A549 (cell line): ENCODE data around the gene ACSL4. TPM values are rescaled to one million over a fixed set of nuclear protein-coding genes. Genes with fewer than 3 reads are reported as not detected.
"Not testable (repeated sequence)": the region's sequence is repeated elsewhere in the genome, so short reads cannot be mapped to it uniquely, and the experiment has no call there.

ENCODE experiments used
- ATAC-seq, 2 experiments: fragments of 200-7000 bp in 1 of 2; fragments of >200 bp in 1 of 2; cut with Nextera tagmentation in 1 of 2; cut with Tn5 transposase in 1 of 2; 3 replicates each; pipeline versions ENCODE4 v1.8.0 to v1.9.1; 2018 to 2020; ENCODE audit warnings: mild to moderate bottlenecking in 1 of 2, moderate library complexity in 1 of 2
- CTCF ChIA-PET: fragments of 300-600 bp; sonication (Branson Sonifier 250); formaldehyde crosslinking; extraction: SDS; loops from one replicate; lab custom pipeline; 2021; ENCODE audit warnings: antibody characterized with exemption, inconsistent platforms; lab: Yijun Ruan, JAX
- POLR2A ChIA-PET: fragments of 350-600 bp; formaldehyde crosslinking; extraction: SDS; loops from one replicate; lab custom pipeline; 2021; ENCODE audit warnings: antibody characterized with exemption, inconsistent platforms; lab: Yijun Ruan, JAX
- DNase-seq, 2 experiments: peaks; one replicate each; pipeline versions ENCODE4 v3.0.0 to v3.0.0-alpha.2; 2011 to 2016; ENCODE audit warnings: low read depth in 1 of 2, low spot score in 1 of 2
- FAIRE-seq: peaks from 2 replicates; lab custom pipeline; 2011; peaks lifted over from hg19 to GRCh38; lab: Jason Lieb, UNC
- H3K27ac ChIP-seq, 2 experiments: fragments of >200 bp; sonication (Bioruptor Twin); formaldehyde crosslinking; 3 replicates each; pipeline ENCODE4 v1.5.1; 2016 to 2017
- H3K4me1 ChIP-seq: fragments of >200 bp; sonication (Bioruptor Twin); formaldehyde crosslinking; 3 replicates; pipeline ENCODE4 v1.6.1; 2016
- H3K4me2 ChIP-seq: fragments of >200 bp; sonication (Bioruptor Twin); formaldehyde crosslinking; 3 replicates; pipeline ENCODE4 v1.6.1; 2016
- H3K4me3 ChIP-seq: fragments of >200 bp; sonication (Bioruptor Twin); formaldehyde crosslinking; 3 replicates; pipeline ENCODE4 v1.5.1; 2016
- H3K9me3 ChIP-seq: fragments of >200 bp; sonication (Bioruptor Twin); formaldehyde crosslinking; 3 replicates; pipeline ENCODE4 v1.6.1; 2016
- BHLHE40 ChIP-seq: IDR thresholded peaks from 2 replicates; pipeline ENCODE4 v1.6.1; 2012; ENCODE audit warnings: low read depth, low read length, inconsistent platforms
- CBX8 ChIP-seq: fragments of 200-600 bp; sonication (generic); IDR thresholded peaks from 2 replicates; pipeline ENCODE4 v1.6.1; 2016
- CEBPB ChIP-seq, 2 experiments: fragments of >200 bp in 1 of 2; sonication (Bioruptor Twin) in 1 of 2; formaldehyde crosslinking in 1 of 2; IDR thresholded peaks; 2 replicates each; pipeline ENCODE4 v1.6.1; 2012 to 2016
- CHD2 ChIP-seq: fragments of 150-350 bp; IDR thresholded peaks from 2 replicates; pipeline ENCODE4 v1.6.1; 2014; ENCODE audit warnings: low read length; ENCODE audit not compliant: partially characterized antibody
- EHMT2 ChIP-seq: fragments of 200-600 bp; sonication (generic); IDR thresholded peaks from 2 replicates; pipeline ENCODE4 v1.6.1; 2016; ENCODE audit warnings: antibody characterized with exemption, low read depth, mild to moderate bottlenecking, moderate library complexity
- HOXB5 ChIP-seq: fragments of 250-450 bp; sonication (Bioruptor Pico); IDR thresholded peaks from 2 replicates; pipeline ENCODE4 v1.5.0; 2020; ENCODE audit warnings: mild to moderate bottlenecking, moderate library complexity
- JUN ChIP-seq, 2 experiments: fragments of >200 bp; sonication (Bioruptor Twin); formaldehyde crosslinking; IDR thresholded peaks; 2 replicates in 1 of 2; 3 replicates in 1 of 2; pipeline ENCODE4 v1.6.1; 2016 to 2017
- MAZ ChIP-seq: fragments of 150-350 bp; IDR thresholded peaks from 2 replicates; pipeline ENCODE4 v1.6.1; 2014; ENCODE audit warnings: antibody characterized with exemption, low read depth, low read length, borderline replicate concordance
- PHF8 ChIP-seq: fragments of 200-600 bp; sonication (generic); IDR thresholded peaks from 2 replicates; pipeline ENCODE4 v1.6.1; 2016; ENCODE audit warnings: low read depth, mild to moderate bottlenecking, antibody characterized with exemption, moderate library complexity, borderline replicate concordance
- RAD21 ChIP-seq, 2 experiments: fragments of >200 bp in 1 of 2; sonication (Bioruptor Twin) in 1 of 2; formaldehyde crosslinking in 1 of 2; IDR thresholded peaks in 1 of 2; conservative IDR thresholded peaks in 1 of 2; 2 replicates in 1 of 2; 3 replicates in 1 of 2; pipeline ENCODE4 v1.6.1; 2012 to 2018; ENCODE audit warnings: inconsistent platforms in 1 of 2
- RARB ChIP-seq: fragments of 250-450 bp; sonication (Bioruptor Pico); IDR thresholded peaks from 2 replicates; pipeline ENCODE4 v1.8.0; 2021; ENCODE audit warnings: mild to moderate bottlenecking, moderate library complexity
- RNF2 ChIP-seq: fragments of 200-600 bp; sonication (generic); IDR thresholded peaks from 2 replicates; pipeline ENCODE4 v1.6.1; 2016; ENCODE audit warnings: low read depth, mild to moderate bottlenecking, antibody characterized with exemption, moderate library complexity, borderline replicate concordance
- SMC3 ChIP-seq: fragments of >200 bp; sonication (Bioruptor Twin); formaldehyde crosslinking; IDR thresholded peaks from 3 replicates; pipeline ENCODE4 v1.6.1; 2018; ENCODE audit warnings: inconsistent platforms
- TP53 ChIP-seq: fragments of 250-450 bp; sonication (Bioruptor Pico); IDR thresholded peaks from 2 replicates; pipeline ENCODE4 v1.5.0; 2021; ENCODE audit warnings: mild to moderate bottlenecking, moderate library complexity
- ZC3H11A ChIP-seq: fragments of 450-650 bp; IDR thresholded peaks from 2 replicates; pipeline ENCODE4 v1.6.1; 2014; ENCODE audit warnings: antibody characterized with exemption, mild to moderate bottlenecking
- ZFP36 ChIP-seq: fragments of 450-650 bp; IDR thresholded peaks from 2 replicates; pipeline ENCODE4 v1.6.1; 2014; ENCODE audit warnings: borderline replicate concordance; ENCODE audit not compliant: partially characterized antibody
- ZNF302 ChIP-seq: fragments of 250-450 bp; sonication (Bioruptor Pico); IDR thresholded peaks from 2 replicates; pipeline ENCODE4 v1.9.0; 2021; ENCODE audit warnings: inconsistent platforms, mild to moderate bottlenecking, moderate library complexity
- WGBS: methylation state at CpG from one replicate; pipeline ENCODE4 v1.1.6; 2017; ENCODE audit errors: missing lambda C conversion rate; 5-methylcytosine and 5-hydroxymethylcytosine counted together
- polyA plus RNA-seq, 4 experiments: library from polyadenylated mRNA; depleted of rRNA in 3 of 4; stranded (reverse); fragments of >200 nt; fragmentation: RNase III in 1 of 4; extraction: RNeasy Plus Mini Kit Qiagen cat#74134 plus additional on column Dnase treatment in 1 of 4; gene quantifications; 2 replicates in 3 of 4; 3 replicates in 1 of 4; pipeline ENCODE4 v1.2.3, GENCODE V29; 2011 to 2017
- TF ChIP-seq, protein P1 (sequence below): IDR thresholded peaks from 2 replicates; pipeline ENCODE4 v1.6.1; 2012
- TF ChIP-seq, protein P2 (sequence below): fragments of 250-450 bp; sonication (Bioruptor Pico); IDR thresholded peaks from 2 replicates; pipeline ENCODE4 v1.5.0; 2021; ENCODE audit warnings: mild to moderate bottlenecking, moderate library complexity, borderline replicate concordance
- TF ChIP-seq, protein P3 (sequence below): fragments of 200-600 bp; sonication (generic); IDR thresholded peaks from 2 replicates; pipeline ENCODE4 v1.6.1; 2016; ENCODE audit warnings: antibody characterized with exemption, mild to moderate bottlenecking, moderate library complexity

The ACSL4 gene
- polyA plus RNA-seq, 2 of the 4 experiments (the other 2 are of a cell fraction) = 31.6 to 36.8 TPM

DNA sequence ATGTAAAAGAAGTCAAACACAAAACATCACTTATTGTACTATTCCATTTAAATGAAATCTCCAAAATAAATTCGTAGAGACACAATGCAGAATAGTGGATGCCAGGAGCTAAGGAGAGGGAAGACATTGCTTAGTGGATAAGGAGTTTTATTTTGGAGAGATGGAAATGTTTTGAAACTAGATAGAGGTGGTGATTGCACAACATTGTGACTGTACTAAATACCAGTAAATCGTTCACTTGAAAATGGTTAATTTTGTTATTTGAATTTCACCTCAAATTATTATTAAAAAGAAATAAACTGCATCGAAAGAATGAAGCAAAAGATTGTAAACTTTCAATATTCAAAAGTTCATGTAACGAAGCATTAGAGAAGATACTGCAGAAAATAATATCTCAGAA, 9.7 kb upstream of the ACSL4 start:
- POLR2A ChIA-PET = no interaction called here
- H3K9me3 ChIP-seq = no peaks in the 10 kb centered on the region
- 47% methylated on average over 4 of the region's 4 CpGs for WGBS
- H3K4me1 ChIP-seq = peaks cover 23% of the 10 kb centered on the region
- TF ChIP-seq, protein P1, sequence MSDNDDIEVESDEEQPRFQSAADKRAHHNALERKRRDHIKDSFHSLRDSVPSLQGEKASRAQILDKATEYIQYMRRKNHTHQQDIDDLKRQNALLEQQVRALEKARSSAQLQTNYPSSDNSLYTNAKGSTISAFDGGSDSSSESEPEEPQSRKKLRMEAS = no peak
- peak in 1 of 2 experiments; percentile 21; a peak in 1 of 4 replicates for TF ChIP-seq CEBPB (IDR thresholded peaks at IDR 0.05)
- CTCF ChIA-PET = no interaction called here
- H3K4me3 ChIP-seq = no peak overlapping the region
- H3K27ac ChIP-seq = no peak overlapping the region
- ATAC-seq (no peak), DNase-seq (no peak), FAIRE-seq (no peak)
- no peak overlapping the region for H3K4me2 ChIP-seq

DNA sequence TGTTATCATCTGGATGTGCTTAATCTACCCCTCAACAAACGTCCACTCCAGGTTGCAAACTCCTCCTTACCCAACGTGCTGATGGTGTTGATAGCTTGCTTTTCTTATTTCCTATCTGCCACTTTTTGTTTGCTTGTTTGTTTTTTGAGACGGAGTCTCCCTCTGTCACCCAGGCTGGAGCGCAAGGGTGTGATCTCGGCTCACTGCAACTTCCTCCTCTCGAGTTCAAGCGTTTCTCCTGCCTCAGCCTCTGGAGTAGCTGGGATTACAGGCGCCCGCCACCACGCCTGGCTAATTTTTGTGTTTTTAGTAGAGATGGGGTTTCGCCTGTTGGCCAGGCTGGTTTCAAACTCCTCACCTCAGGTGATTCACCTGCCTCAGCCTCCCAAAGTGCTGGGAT, 7.8 kb upstream of the ACSL4 start:
- WGBS = 54% methylated on average over 11 of the region's 11 CpGs
- H3K9me3 ChIP-seq, FAIRE-seq, H3K4me3 ChIP-seq, POLR2A ChIA-PET, ATAC-seq, DNase-seq: not testable (repeated sequence)
- CTCF ChIA-PET = interaction anchor here (1.2 kb wide), 1 partner anchor 28 kb away, joined by 3 read pairs; no protein-coding TSS in a partner anchor
- peak overlapping the region; percentile 49 for H3K4me2 ChIP-seq
- H3K4me1 ChIP-seq = peaks cover 23% of the 10 kb centered on the region
- H3K27ac ChIP-seq = peak overlapping the region; percentile 15 to 52; a peak in 4 of 6 replicates

DNA sequence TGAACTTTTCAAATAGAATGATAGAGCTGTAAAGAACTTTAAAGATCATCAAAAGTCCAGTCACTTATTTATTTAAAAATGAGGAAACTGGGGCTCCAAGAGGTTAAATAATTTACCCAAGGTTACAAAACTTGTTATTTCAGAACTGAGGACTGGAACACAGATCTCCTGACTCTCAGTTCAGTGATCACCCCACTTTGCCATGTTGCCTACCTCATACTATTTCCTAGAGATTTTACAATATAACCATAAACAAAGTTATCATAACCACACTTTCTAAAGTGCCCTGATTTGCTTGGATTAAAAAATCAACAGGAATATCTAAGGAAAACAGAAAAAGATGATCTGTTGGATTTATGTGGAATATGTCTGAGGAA, 7.4 kb upstream of the ACSL4 start:
- CTCF ChIA-PET = interaction anchor here (0.5 to 0.8 kb wide), 2 partner anchors 23 to 151 kb away, joined by 3 read pairs; no protein-coding TSS in a partner anchor
- no peak overlapping the region for H3K4me3 ChIP-seq
- peak overlapping the region; percentile 15 to 52; a peak in 5 of 6 replicates for H3K27ac ChIP-seq
- POLR2A ChIA-PET = no interaction called here
- 0 out of 5 replicates have a peak, but pooled peaks of 1 of the 2 experiments have one; percentile 3 for TF ChIP-seq JUN (IDR thresholded peaks at IDR 0.05)
- no peak for TF ChIP-seq RAD21 (conservative IDR thresholded peaks at IDR 0.05 in 1 of 2, IDR thresholded peaks at IDR 0.05 in 1 of 2)
- TF ChIP-seq, protein P2, sequence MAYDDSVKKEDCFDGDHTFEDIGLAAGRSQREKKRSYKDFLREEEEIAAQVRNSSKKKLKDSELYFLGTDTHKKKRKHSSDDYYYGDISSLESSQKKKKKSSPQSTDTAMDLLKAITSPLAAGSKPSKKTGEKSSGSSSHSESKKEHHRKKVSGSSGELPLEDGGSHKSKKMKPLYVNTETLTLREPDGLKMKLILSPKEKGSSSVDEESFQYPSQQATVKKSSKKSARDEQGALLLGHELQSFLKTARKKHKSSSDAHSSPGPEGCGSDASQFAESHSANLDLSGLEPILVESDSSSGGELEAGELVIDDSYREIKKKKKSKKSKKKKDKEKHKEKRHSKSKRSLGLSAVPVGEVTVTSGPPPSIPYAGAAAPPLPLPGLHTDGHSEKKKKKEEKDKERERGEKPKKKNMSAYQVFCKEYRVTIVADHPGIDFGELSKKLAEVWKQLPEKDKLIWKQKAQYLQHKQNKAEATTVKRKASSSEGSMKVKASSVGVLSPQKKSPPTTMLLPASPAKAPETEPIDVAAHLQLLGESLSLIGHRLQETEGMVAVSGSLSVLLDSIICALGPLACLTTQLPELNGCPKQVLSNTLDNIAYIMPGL = no peak
- DNase-seq = no peak
- ATAC-seq = peak in 1 of 2 experiments; percentile 32; a peak in 2 of 6 replicates
- H3K4me1 ChIP-seq = peaks cover 23% of the 10 kb centered on the region
- H3K4me2 ChIP-seq = peak overlapping the region; percentile 49
- no peak for FAIRE-seq
- no peaks in the 10 kb centered on the region for H3K9me3 ChIP-seq

DNA sequence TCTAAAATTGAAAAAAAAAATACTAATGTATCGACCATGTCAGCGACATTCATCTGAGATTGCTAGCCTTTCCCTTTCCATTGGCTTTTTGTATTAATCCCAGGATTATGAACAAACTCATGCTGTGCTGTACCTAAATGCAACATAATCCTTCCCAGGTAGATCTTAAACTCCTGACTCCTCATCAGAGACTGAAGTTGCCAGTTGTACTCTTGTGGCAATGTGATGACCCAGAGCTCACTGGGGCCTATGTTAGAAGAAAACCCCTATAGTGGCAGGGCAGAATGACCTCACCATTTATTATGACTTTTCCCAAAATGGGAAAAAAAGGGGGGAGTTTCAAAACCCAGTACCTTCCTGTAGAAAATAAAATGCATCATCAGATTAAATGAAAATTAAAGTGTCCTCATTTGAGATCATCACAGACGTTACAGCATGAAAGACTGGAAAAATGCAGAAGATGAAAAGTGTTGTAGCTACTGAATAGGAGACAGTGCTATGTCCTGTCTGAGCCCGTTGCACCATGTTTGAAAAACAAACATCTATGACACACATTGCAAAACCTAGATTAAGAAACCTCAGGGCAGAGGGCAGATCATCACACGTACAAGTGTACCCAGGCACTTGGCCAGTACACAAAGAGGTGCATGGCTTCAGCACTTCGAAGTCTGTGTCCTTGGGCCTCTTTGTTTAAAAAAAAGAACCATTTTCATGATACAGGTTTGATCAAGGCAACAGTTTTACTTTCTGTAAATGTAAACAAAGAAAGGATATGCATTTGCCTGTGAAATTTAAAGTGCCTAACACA, 6.8 kb upstream of the ACSL4 start:
- peak; percentile 19 to 80 for DNase-seq
- ChIA-PET CTCF (interaction anchor here (0.5 to 1.9 kb wide), 3 partner anchors 24 to 151 kb away, joined by 3 to 8 read pairs (median 3); no protein-coding TSS in a partner anchor), POLR2A (no interaction called here)
- WGBS = 29% methylated on average over 6 of the region's 6 CpGs
- peak; percentile 72 for FAIRE-seq
- peaks cover 23% of the 10 kb centered on the region for H3K4me1 ChIP-seq
- peak overlapping the region; percentile 66 to 73 for H3K27ac ChIP-seq
- H3K4me3 ChIP-seq = no peak overlapping the region
- H3K9me3 ChIP-seq = no peaks in the 10 kb centered on the region
- peak overlapping the region; percentile 71 for H3K4me2 ChIP-seq
- peak; percentile 99 for ATAC-seq
- TF ChIP-seq ZFP36 = no peak
- no peak for TF ChIP-seq TP53 (CRISPR knock-in tag)
- no peak for TF ChIP-seq MAZ
- TF ChIP-seq RNF2 = no peak
- no peak for TF ChIP-seq CHD2
- TF ChIP-seq SMC3 = peak; percentile 38; the same call in 2 of the 3 replicates
- TF ChIP-seq, protein P2 = no peak
- TF ChIP-seq RAD21 (conservative IDR thresholded peaks at IDR 0.05 in 1 of 2, IDR thresholded peaks at IDR 0.05 in 1 of 2) = peak in 1 of 2 experiments; percentile 50; a peak in 1 of 5 replicates
- no peak for TF ChIP-seq ZC3H11A
- no peak for TF ChIP-seq RARB (CRISPR knock-in tag)
- TF ChIP-seq EHMT2 = no peak
- TF ChIP-seq BHLHE40 = no peak
- no peak for TF ChIP-seq HOXB5 (CRISPR knock-in tag)
- TF ChIP-seq, protein P3, sequence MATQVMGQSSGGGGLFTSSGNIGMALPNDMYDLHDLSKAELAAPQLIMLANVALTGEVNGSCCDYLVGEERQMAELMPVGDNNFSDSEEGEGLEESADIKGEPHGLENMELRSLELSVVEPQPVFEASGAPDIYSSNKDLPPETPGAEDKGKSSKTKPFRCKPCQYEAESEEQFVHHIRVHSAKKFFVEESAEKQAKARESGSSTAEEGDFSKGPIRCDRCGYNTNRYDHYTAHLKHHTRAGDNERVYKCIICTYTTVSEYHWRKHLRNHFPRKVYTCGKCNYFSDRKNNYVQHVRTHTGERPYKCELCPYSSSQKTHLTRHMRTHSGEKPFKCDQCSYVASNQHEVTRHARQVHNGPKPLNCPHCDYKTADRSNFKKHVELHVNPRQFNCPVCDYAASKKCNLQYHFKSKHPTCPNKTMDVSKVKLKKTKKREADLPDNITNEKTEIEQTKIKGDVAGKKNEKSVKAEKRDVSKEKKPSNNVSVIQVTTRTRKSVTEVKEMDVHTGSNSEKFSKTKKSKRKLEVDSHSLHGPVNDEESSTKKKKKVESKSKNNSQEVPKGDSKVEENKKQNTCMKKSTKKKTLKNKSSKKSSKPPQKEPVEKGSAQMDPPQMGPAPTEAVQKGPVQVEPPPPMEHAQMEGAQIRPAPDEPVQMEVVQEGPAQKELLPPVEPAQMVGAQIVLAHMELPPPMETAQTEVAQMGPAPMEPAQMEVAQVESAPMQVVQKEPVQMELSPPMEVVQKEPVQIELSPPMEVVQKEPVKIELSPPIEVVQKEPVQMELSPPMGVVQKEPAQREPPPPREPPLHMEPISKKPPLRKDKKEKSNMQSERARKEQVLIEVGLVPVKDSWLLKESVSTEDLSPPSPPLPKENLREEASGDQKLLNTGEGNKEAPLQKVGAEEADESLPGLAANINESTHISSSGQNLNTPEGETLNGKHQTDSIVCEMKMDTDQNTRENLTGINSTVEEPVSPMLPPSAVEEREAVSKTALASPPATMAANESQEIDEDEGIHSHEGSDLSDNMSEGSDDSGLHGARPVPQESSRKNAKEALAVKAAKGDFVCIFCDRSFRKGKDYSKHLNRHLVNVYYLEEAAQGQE = no peak
- TF ChIP-seq CBX8 = no peak
- TF ChIP-seq PHF8 = no peak
- TF ChIP-seq ZNF302 (CRISPR knock-in tag) = no peak
